Mucosa of descending colon (tissue), 3 donors: ENCODE results near the gene P2RX2. TPM values are rescaled to one million over a fixed set of nuclear protein-coding genes. Genes with fewer than 3 reads are reported as not detected.

Source experiments
- ATAC-seq: fragments of 200-7000 bp; cut with Tn5 transposase; one replicate; pipeline ENCODE4 v1.9.1; 2020; ENCODE audit warnings: mild to moderate bottlenecking, moderate library complexity
- DNase-seq, 3 donors: peaks; one replicate each; pipeline ENCODE4 v3.0.0-alpha.2; 2020
- H3K36me3 ChIP-seq: fragments of 200-600 bp; one replicate; pipeline ENCODE4 v1.8.0; 2021; ENCODE audit warnings: low read depth, mild to moderate bottlenecking
- H3K4me1 ChIP-seq: fragments of 200-600 bp; one replicate; pipeline ENCODE4 v1.8.0; 2021; ENCODE audit warnings: low read depth, mild to moderate bottlenecking
- H3K4me3 ChIP-seq: fragments of 200-600 bp; one replicate; pipeline ENCODE4 v1.8.0; 2021; ENCODE audit warnings: mild to moderate bottlenecking
- H3K9me3 ChIP-seq: fragments of 200-600 bp; one replicate; pipeline ENCODE4 v1.8.0; 2021; ENCODE audit warnings: mild to moderate bottlenecking
- CTCF ChIP-seq: fragments of 200-600 bp; IDR thresholded peaks from one replicate; pipeline ENCODE4 v1.8.0; 2022; ENCODE audit warnings: antibody characterized with exemption, mild to moderate bottlenecking
- intact Hi-C, 2 donors: fragments of 100-400 bp; cut with DNase I in 1 of 2; cut with micrococcal nuclease in 1 of 2; formaldehyde crosslinking; loops; one replicate each; pipeline versions ENCODE4 v1.11.0 to v1.11.1; 2022; cut with DNase I, micrococcal nuclease
- total RNA-seq, 3 donors: library from RNA; stranded (reverse); fragmentation: NEBNext Ultra II Directional in 2 of 3; extraction: Animal tissue kit (Norgen Biotek cat#: 25700) in 2 of 3; gene quantifications; one replicate each; pipeline versions ENCODE4 v1.2.1 to v1.2.4, GENCODE V29; 2021 to 2023
- donor health status: DM: no; HTN: no; CAD: no; lungs with moderate emphysema.
- donor health status: DM: no; HTN: no; CAD: no.
- donor health status: DM: no; HTN: yes; CAD: no.

P2RX2 gene
- total RNA-seq, 3 donors from 2014 or later = 0.19 to 1.4 (median 0.32) TPM

- Histone ChIP-seq H3K4me1 (no peaks in the 10 kb centered on the region), H3K9me3 (no peaks in the 10 kb centered on the region), H3K36me3 (no peaks in the 10 kb centered on the region), H3K4me3 (no peak overlapping the region)
- DNase-seq (no peak), ATAC-seq (no peak)
- intact Hi-C loops = no loop called here
- TF ChIP-seq CTCF = no peak
Observed at GRCh38 chr12:132583736-132584135, 34.8 kb upstream of the P2RX2 start.

- intact Hi-C loops = no loop called here
- no peak for DNase-seq
- H3K4me1 ChIP-seq = no peaks in the 10 kb centered on the region
- no peaks in the 10 kb centered on the region for H3K36me3 ChIP-seq
- no peak for TF ChIP-seq CTCF
- ATAC-seq = no peak
- H3K4me3 ChIP-seq = no peak overlapping the region
- no peaks in the 10 kb centered on the region for H3K9me3 ChIP-seq
Observed at GRCh38 chr12:132584429-132584828, 34.1 kb upstream of the P2RX2 start.

- intact Hi-C loops = no loop called here
- no peak for ATAC-seq
- no peak for DNase-seq
- Histone ChIP-seq H3K9me3 (no peaks in the 10 kb centered on the region), H3K4me3 (no peak overlapping the region), H3K4me1 (no peaks in the 10 kb centered on the region), H3K36me3 (no peaks in the 10 kb centered on the region)
- TF ChIP-seq CTCF = no peak
Observed at GRCh38 chr12:132585177-132585576, 33.4 kb upstream of the P2RX2 start.

- no peaks in the 10 kb centered on the region for H3K4me1 ChIP-seq
- no peak overlapping the region for H3K4me3 ChIP-seq
- no peaks in the 10 kb centered on the region for H3K9me3 ChIP-seq
- no peak for DNase-seq
- intact Hi-C loops = no loop called here
- no peak for TF ChIP-seq CTCF
- ATAC-seq = no peak
- no peaks in the 10 kb centered on the region for H3K36me3 ChIP-seq
Observed at GRCh38 chr12:132586929-132587328, 31.6 kb upstream of the P2RX2 start.

- no peak for TF ChIP-seq CTCF
- DNase-seq (no peak), ATAC-seq (no peak)
- Histone ChIP-seq H3K36me3 (no peaks in the 10 kb centered on the region), H3K4me1 (no peaks in the 10 kb centered on the region), H3K4me3 (no peak overlapping the region), H3K9me3 (no peaks in the 10 kb centered on the region)
- intact Hi-C loops = no loop called here
Observed at GRCh38 chr12:132587781-132588180, 30.8 kb upstream of the P2RX2 start.

- intact Hi-C loops = no loop called here
- no peak overlapping the region for H3K4me3 ChIP-seq
- ATAC-seq (peak; percentile 60), DNase-seq (no peak)
- TF ChIP-seq CTCF = no peak
- H3K9me3 ChIP-seq = no peaks in the 10 kb centered on the region
- no peaks in the 10 kb centered on the region for H3K4me1 ChIP-seq
- no peaks in the 10 kb centered on the region for H3K36me3 ChIP-seq
Observed at GRCh38 chr12:132588319-132588718, 30.3 kb upstream of the P2RX2 start.
